Endothelial cell of umbilical vein (primary cell): Measurements from ENCODE around the gene ERAL1.

Experiments used
- CTCF ChIP-seq, 2 donors: IDR thresholded peaks; 1 replicate in 1 of 2; 2 replicates in 1 of 2; pipeline ENCODE4 v1.5.1; 2011; ENCODE audit warnings: low read length in 2 of 2, mild to moderate bottlenecking in 2 of 2, moderate library complexity in 2 of 2, control low read depth in 1 of 2, inconsistent platforms in 1 of 2, low read depth in 1 of 2; ENCODE audit not compliant: insufficient read depth in 1 of 2; ENCODE audit errors: extremely low read depth in 1 of 2
- EZH2 ChIP-seq: IDR thresholded peaks from 2 replicates; pipeline ENCODE4 v1.6.1; 2012; ENCODE audit warnings: borderline replicate concordance, low read depth, mild to moderate bottlenecking, moderate library complexity, low read length, inconsistent platforms; ENCODE audit not compliant: severe bottlenecking
- FOS ChIP-seq: IDR thresholded peaks from 2 replicates; pipeline ENCODE4 v1.6.1; 2011; ENCODE audit warnings: mild to moderate bottlenecking, low read length, moderate library complexity, borderline replicate concordance; ENCODE audit not compliant: insufficient read depth
- JUN ChIP-seq: IDR thresholded peaks from 2 replicates; pipeline ENCODE4 v1.6.1; 2011; ENCODE audit warnings: borderline replicate concordance, low read depth; ENCODE audit not compliant: insufficient read length, insufficient read depth
- MAX ChIP-seq: IDR thresholded peaks from 2 replicates; pipeline ENCODE4 v1.6.1; 2011; ENCODE audit not compliant: insufficient read depth, insufficient read length
- MYC ChIP-seq: IDR thresholded peaks from one replicate; pipeline ENCODE4 v1.6.1; 2011; ENCODE audit warnings: mild to moderate bottlenecking, low read depth, low read length
- POLR2A ChIP-seq: IDR thresholded peaks from 2 replicates; pipeline ENCODE4 v1.6.1; 2012; ENCODE audit warnings: low read depth, mild to moderate bottlenecking, control low read depth, low read length
- POLR2AphosphoS5 ChIP-seq: IDR thresholded peaks from 2 replicates; pipeline ENCODE4 v1.6.1; 2012; ENCODE audit warnings: low read depth, mild to moderate bottlenecking, control low read depth, low read length, moderate library complexity; ENCODE audit not compliant: insufficient read depth

- TF ChIP-seq CTCF (IDR thresholded peaks at IDR 0.05; ENCODE audit: extremely low read depth in 1 of 2, insufficient read depth in 1 of 2, low read depth in 1 of 2, low read length in 2 of 2) (no peak), MAX (no peak), EZH2 (no peak), POLR2AphosphoS5 (no peak), POLR2A (no peak), FOS (no peak), MYC (no peak), JUN (no peak)
These were observed 31.1 kb downstream of the ERAL1 start for GRCh38 chr17:28885951-28886350.
